Epithelial cell of proximal tubule (primary cell): ENCODE data around the gene CXXC1. TPM values are rescaled to one million over a fixed set of nuclear protein-coding genes. Genes with fewer than 3 reads are reported as not detected.

ENCODE experiments used
- DNase-seq: peaks from one replicate; pipeline ENCODE4 v3.0.0-alpha.2; 2011; ENCODE audit warnings: low read depth
- H3K4me3 ChIP-seq: 2 replicates; pipeline ENCODE4 v1.5.1; 2011; ENCODE audit warnings: low read depth, mild to moderate bottlenecking, low read length
- total RNA-seq: library from RNA; depleted of rRNA; stranded (reverse); fragments of >200 nt; gene quantifications from 2 replicates; pipeline ENCODE4 v1.2.3, GENCODE V29; 2015
- TF ChIP-seq, protein P1 (sequence below): conservative IDR thresholded peaks from 2 replicates; pipeline ENCODE4 v1.5.1; 2012; ENCODE audit warnings: low read depth, mild to moderate bottlenecking, low read length

Gene CXXC1
- total RNA-seq, 1 donor from 2014 or later = 35.8 TPM

DNA sequence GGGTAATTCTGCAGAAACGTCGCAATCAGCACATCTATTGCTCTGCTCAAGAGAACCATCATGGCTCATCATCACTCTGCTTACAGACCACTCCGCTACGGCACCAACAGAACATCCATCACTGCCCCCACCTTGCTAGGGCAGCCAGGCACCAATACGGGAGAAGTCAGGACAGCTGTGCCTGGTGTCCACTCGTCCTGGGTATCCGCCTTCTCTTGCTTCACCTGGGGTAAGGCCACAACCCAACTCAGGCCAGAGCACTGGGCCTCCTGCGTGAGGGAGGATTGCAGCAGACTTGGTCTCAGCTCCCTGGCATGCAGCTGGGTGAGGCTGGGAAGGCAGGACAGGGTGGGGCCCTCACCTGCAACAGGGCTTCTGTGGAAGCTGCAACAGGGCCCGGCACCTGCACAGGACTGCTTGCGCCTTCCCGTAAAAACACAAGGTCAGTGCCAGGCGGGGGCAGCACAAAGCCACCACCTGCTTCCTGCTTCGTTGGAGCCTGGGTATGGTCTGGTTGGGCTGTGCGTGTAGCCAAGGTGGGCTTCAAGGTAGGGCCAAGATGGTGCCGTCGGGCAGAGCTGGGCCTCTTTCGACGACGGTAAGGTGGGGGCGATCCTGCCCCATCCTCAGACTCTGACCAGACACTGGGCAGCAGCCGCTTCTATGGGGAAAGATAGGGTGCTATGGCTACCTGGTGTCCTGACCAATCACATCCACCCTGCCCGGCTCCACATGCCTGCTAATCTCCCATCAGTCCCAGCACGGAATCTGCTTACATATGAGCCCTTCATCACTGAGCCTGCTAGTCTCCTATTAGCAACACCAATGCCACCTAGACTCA is 14.1 kb downstream of the CXXC1 start:
- no peak overlapping the region for H3K4me3 ChIP-seq
- DNase-seq = no peak
- TF ChIP-seq, protein P1, sequence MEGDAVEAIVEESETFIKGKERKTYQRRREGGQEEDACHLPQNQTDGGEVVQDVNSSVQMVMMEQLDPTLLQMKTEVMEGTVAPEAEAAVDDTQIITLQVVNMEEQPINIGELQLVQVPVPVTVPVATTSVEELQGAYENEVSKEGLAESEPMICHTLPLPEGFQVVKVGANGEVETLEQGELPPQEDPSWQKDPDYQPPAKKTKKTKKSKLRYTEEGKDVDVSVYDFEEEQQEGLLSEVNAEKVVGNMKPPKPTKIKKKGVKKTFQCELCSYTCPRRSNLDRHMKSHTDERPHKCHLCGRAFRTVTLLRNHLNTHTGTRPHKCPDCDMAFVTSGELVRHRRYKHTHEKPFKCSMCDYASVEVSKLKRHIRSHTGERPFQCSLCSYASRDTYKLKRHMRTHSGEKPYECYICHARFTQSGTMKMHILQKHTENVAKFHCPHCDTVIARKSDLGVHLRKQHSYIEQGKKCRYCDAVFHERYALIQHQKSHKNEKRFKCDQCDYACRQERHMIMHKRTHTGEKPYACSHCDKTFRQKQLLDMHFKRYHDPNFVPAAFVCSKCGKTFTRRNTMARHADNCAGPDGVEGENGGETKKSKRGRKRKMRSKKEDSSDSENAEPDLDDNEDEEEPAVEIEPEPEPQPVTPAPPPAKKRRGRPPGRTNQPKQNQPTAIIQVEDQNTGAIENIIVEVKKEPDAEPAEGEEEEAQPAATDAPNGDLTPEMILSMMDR = no peak

DNA sequence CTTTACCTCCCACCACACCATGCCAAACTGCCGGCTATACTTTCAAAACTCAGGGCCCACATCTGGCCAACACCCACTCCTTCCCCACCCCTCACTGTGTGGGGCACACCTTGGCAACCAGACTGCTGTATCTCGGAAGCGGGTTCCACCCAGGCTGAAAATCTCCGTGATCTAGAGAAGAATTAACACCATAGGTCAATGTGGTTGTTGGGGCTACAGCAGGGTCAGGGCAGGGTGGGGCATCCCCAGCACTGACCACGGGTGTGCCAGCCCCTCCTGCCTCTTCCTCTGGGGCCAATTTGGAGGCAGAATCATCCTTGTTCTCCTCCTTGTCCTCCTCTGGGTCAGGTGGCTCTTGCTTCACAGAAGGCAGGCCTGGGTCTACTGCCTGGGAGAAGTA is 14.9 kb downstream of the CXXC1 start:
- no peak for DNase-seq
- H3K4me3 ChIP-seq = no peak overlapping the region
- TF ChIP-seq, protein P1 = no peak

DNA sequence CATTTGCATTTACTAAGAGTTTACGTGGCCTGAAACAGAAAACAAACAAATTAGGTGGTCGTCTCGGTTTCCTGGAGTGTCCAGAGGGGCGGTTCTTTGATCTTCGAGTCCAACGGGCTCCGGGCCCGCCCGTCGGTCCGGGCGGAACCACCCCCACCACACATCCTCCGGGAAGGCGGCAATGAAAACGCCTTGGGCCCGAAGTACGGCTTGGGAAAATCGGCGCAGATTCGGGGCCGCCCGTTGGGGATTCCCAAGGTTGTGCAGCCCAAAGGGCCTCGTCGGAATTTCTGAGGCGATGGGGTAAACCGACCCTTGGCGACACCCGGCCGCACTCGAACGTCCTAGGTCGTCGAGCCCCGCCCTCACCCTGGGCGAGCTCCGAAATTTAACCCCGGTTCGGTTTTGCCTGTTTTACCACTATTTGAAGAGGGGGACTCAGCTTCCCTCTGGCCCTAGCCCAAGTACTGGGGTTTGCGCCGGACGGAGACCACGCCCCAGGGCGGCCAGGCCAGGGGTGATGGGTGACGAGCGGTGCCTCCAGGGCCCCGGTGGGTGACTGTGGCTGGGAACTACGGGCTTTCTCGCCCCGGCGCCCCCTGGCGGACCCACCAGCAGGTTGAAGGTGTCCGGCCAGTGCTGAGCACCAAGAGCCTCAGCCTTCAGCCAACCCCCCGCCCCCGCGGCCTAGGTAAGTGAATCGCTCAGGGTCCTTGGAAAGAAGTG is 19.3 kb downstream of the CXXC1 start:
- TF ChIP-seq, protein P1 = peak; percentile 64
- DNase-seq = no peak
- peak overlapping the region; percentile 49 for H3K4me3 ChIP-seq

DNA sequence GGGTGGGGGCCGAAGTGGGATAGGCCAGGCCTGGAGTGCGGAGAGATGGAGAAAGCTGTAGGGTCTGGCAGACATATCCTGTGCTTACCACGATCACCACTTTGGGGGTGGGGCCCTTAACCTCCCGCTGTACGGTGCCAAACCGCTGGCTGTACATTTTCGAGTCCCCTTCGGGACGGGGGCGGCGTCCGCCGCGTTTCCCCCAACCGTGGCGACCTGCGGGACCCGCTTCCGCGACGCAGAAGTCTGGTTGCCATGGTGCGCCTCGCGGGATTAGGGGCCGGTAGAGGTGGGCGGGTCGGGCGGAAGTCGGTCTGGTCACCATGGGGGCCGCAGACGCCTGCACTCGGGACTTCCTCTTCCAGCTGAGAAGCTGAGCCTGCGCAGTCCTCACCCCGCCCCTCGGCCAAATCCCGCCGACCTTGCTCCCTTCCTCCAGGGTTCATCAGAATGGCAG is 21.2 kb downstream of the CXXC1 start, which contains the start of gene CFAP53:
CFAP53 (minus strand) TSS at position 248 of the 457 bp plus-strand sequence; CDS start at position 157, 91 bp downstream.
- H3K4me3 ChIP-seq = peak within 1 kb of the TSS; percentile 80
- DNase-seq = peak; percentile 12
- TF ChIP-seq, protein P1 = no peak

DNA sequence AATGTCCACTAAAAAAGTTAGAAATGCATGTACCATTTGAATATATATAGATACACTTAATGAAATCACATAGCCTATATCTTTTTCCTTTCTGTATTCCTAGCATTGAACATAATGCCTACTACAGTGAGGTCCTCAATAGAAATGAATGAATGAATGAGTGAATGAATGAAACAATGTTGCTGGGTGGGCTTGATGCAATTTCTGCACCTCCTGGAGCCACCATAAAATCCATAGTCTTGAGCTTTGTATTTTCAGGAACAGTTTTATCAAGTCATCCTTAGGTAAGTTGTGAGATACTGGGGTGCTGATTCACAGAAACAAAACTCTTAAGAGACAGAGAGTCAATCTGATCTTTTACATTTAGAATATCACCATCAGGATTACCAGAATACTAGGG is 24.5 kb downstream of the CXXC1 start:
- TF ChIP-seq, protein P1 = no peak
- no peak overlapping the region for H3K4me3 ChIP-seq
- no peak for DNase-seq

DNA sequence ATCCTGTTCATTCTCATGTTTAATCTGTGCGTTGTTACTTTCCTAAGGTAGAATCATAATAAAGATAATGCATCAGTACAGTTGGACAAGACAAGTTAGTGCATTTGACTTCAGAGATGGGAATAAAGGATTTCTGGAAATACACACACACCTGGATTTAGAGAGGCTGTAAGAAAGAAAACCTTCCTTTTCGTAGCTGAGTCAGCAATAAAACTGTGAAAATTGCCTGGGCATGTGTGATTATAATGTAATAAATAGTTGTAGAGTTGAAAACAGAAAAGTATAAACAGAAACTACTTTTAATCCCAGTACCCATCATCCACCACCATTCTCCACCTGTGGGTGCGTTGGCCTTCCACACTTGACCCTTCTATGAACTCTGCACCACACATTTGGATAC is 36.6 kb downstream of the CXXC1 start:
- H3K4me3 ChIP-seq = no peak overlapping the region
- TF ChIP-seq, protein P1 = no peak
- no peak for DNase-seq
